HCT116 (cell line): Measurements from ENCODE around the gene CLEC14A. TPM values are rescaled to one million over a fixed set of nuclear protein-coding genes. Genes with fewer than 3 reads are reported as not detected.

Experiments
- ATAC-seq: fragments of 200-7000 bp; cut with Tn5 transposase; 2 replicates; pipeline ENCODE4 v1.9.1; 2020; ENCODE audit warnings: mild to moderate bottlenecking, moderate library complexity
- BruUV-seq: library from RNA; stranded (reverse); fragments of 400-500 nt; replicated peaks from 2 replicates; lab custom pipeline; 2021; lab: Mats Ljungman, UMichigan
- CTCF ChIA-PET: fragments of 300-600 bp; sonication (Branson Sonifier 250); formaldehyde crosslinking; loops from one replicate; lab custom pipeline; 2021; ENCODE audit warnings: antibody characterized with exemption; lab: Charles Lee
- POLR2A ChIA-PET: fragments of 300-600, 350-600 bp; sonication (Branson Sonifier 250); formaldehyde crosslinking; loops from one replicate; lab custom pipeline; 2021; ENCODE audit warnings: antibody characterized with exemption; lab: Charles Lee
- RAD21 ChIA-PET, 2 experiments: fragments of 300-600 bp; sonication (Branson Sonifier 250); formaldehyde crosslinking; loops; one replicate each; lab custom pipeline; 2023; ENCODE audit warnings: low total read pairs in 2 of 2; ENCODE audit not compliant: uncharacterized antibody in 2 of 2, unreplicated experiment in 2 of 2, low non-redundant PET in 1 of 2; lab: Charles Lee
- DNase-seq: peaks from one replicate; pipeline ENCODE4 v3.0.0-alpha.2; 2010; ENCODE audit warnings: low read depth, low spot score
- H2AFZ ChIP-seq: fragments of 200-600 bp; shearing (Covaris generic), sonication (generic); 2 replicates; pipeline ENCODE4 v1.6.1; 2017; ENCODE audit warnings: low read depth, mixed run types, mixed read lengths, antibody characterized with exemption, low read length; ENCODE audit not compliant: poor library complexity, severe bottlenecking
- H3K27ac ChIP-seq: 2 replicates; pipeline ENCODE4 v1.5.1; 2012; ENCODE audit warnings: low read depth, low read length
- H3K27me3 ChIP-seq: fragments of 200-600 bp; sonication (generic); 2 replicates; pipeline ENCODE4 v1.6.1; 2016; ENCODE audit warnings: mixed run types, low read length, mixed read lengths; ENCODE audit not compliant: insufficient read depth
- H3K36me3 ChIP-seq, 2 experiments: fragments of 200-500 bp in 1 of 2; fragments of 200-600 bp in 1 of 2; sonication (Bioruptor generic) in 1 of 2; sonication (generic) in 1 of 2; 2 replicates each; pipeline versions ENCODE4 v1.5.1 to v1.6.1; 2014 to 2016; ENCODE audit warnings: low read length in 2 of 2, inconsistent platforms in 1 of 2, mixed read lengths in 1 of 2, mixed run types in 1 of 2; ENCODE audit not compliant: insufficient read depth in 2 of 2, control insufficient read depth in 1 of 2
- H3K4me1 ChIP-seq, 2 experiments: fragments of 200-600 bp in 1 of 2; sonication (generic) in 1 of 2; 2 replicates each; pipeline versions ENCODE4 v1.5.1 to v1.6.1; 2012 to 2017; ENCODE audit warnings: low read length in 2 of 2, inconsistent platforms in 1 of 2, mild to moderate bottlenecking in 1 of 2, mixed read lengths in 1 of 2, mixed run types in 1 of 2, moderate library complexity in 1 of 2; ENCODE audit not compliant: insufficient read depth in 2 of 2, control insufficient read depth in 1 of 2
- H3K4me2 ChIP-seq: fragments of 200-600 bp; sonication (generic); 2 replicates; pipeline ENCODE4 v1.6.1; 2017; ENCODE audit warnings: mixed run types, low read length, mixed read lengths
- H3K4me3 ChIP-seq, 2 experiments: fragments of 200-600 bp in 1 of 2; sonication (generic) in 1 of 2; replicated peaks in 1 of 2; 2 replicates each; pipeline ENCODE4 v1.5.1; 2011 to 2016; ENCODE audit warnings: low read length in 2 of 2, control low read depth in 1 of 2, low read depth in 1 of 2, mild to moderate bottlenecking in 1 of 2, mixed read lengths in 1 of 2, mixed run types in 1 of 2
- H3K79me2 ChIP-seq: fragments of 200-600 bp; sonication (generic); 2 replicates; pipeline ENCODE4 v1.6.1; 2017; ENCODE audit warnings: mild to moderate bottlenecking, mixed run types, low read length, moderate library complexity, mixed read lengths; ENCODE audit not compliant: insufficient read depth
- H3K9ac ChIP-seq: fragments of 200-600 bp; sonication (generic); 2 replicates; pipeline ENCODE4 v1.6.1; 2016; ENCODE audit warnings: low read length, mixed read lengths
- H3K9me2 ChIP-seq: fragments of 200-600 bp; sonication (generic), shearing (Covaris generic); 2 replicates; pipeline ENCODE4 v1.6.1; 2017; ENCODE audit warnings: mixed run types, mild to moderate bottlenecking, moderate library complexity; ENCODE audit not compliant: insufficient read depth
- H3K9me3 ChIP-seq, 2 experiments: fragments of 200-500 bp in 1 of 2; fragments of 200-600 bp in 1 of 2; sonication (Bioruptor generic) in 1 of 2; sonication (generic) in 1 of 2; 2 replicates each; pipeline ENCODE4 v1.6.1; 2014 to 2017; ENCODE audit warnings: low read length in 2 of 2, mixed read lengths in 2 of 2, inconsistent platforms in 1 of 2, low read depth in 1 of 2, mild to moderate bottlenecking in 1 of 2, mixed run types in 1 of 2, moderate library complexity in 1 of 2; ENCODE audit not compliant: control insufficient read depth in 1 of 2, insufficient read depth in 1 of 2
- H4K20me1 ChIP-seq: fragments of 200-600 bp; sonication (generic), shearing (Covaris generic); 2 replicates; pipeline ENCODE4 v1.6.1; 2017; ENCODE audit warnings: mixed run types, mild to moderate bottlenecking, moderate library complexity; ENCODE audit not compliant: insufficient read depth
- CEBPB ChIP-seq: IDR thresholded peaks from 2 replicates; pipeline ENCODE4 v1.6.1; 2012; ENCODE audit warnings: low read depth
- ELF1 ChIP-seq: IDR thresholded peaks from 2 replicates; pipeline ENCODE4 v1.6.1; 2012; ENCODE audit warnings: low read depth, borderline replicate concordance
- EZH2 ChIP-seq: fragments of 200-600 bp; sonication (generic); IDR thresholded peaks from 2 replicates; pipeline ENCODE4 v1.6.1; 2017; ENCODE audit warnings: antibody characterized with exemption, mixed run types
- JUND ChIP-seq: IDR thresholded peaks from 2 replicates; pipeline ENCODE4 v1.6.1; 2012
- POLR2AphosphoS5 ChIP-seq: IDR thresholded peaks from 2 replicates; pipeline ENCODE4 v1.6.1; 2011; ENCODE audit warnings: mild to moderate bottlenecking, low read depth, low read length, moderate library complexity
- SIN3A ChIP-seq: IDR thresholded peaks from 2 replicates; pipeline ENCODE4 v1.6.1; 2012; ENCODE audit warnings: low read depth
- SP1 ChIP-seq: IDR thresholded peaks from 2 replicates; pipeline ENCODE4 v1.6.1; 2012; ENCODE audit warnings: low read depth
- TCF7L2 ChIP-seq: IDR thresholded peaks from 2 replicates; pipeline ENCODE4 v1.7.0; 2011; ENCODE audit warnings: borderline replicate concordance, inconsistent platforms; ENCODE audit not compliant: insufficient read depth, insufficient read length; ENCODE audit errors: extremely low read depth
- YY1 ChIP-seq: IDR thresholded peaks from 2 replicates; pipeline ENCODE4 v1.6.1; 2011; ENCODE audit warnings: low read length, low read depth, moderate library complexity, mild to moderate bottlenecking; ENCODE audit not compliant: insufficient replicate concordance; ENCODE audit errors: extremely low read depth
- ZFX ChIP-seq: fragments of 450-650 bp; IDR thresholded peaks from 2 replicates; pipeline ENCODE4 v1.6.1; 2017
- ZNF274 ChIP-seq: fragments of 200-500 bp; sonication (Bioruptor generic); IDR thresholded peaks from 2 replicates; pipeline ENCODE4 v1.6.1; 2014; ENCODE audit warnings: mild to moderate bottlenecking, low read depth, low read length, inconsistent platforms
- intact Hi-C: fragments of 100-400 bp; cut with micrococcal nuclease; formaldehyde crosslinking; loops from 2 replicates; pipeline ENCODE4 v1.10.0; 2022
- total RNA-seq: library from RNA; stranded (reverse); gene quantifications from one replicate; pipeline ENCODE4 v1.2.1, GENCODE V29; 2021; ENCODE audit not compliant: unreplicated experiment
- TF ChIP-seq, protein P1 (sequence below), 3 experiments: fragments of 200-600 bp in 1 of 3; sonication (generic) in 1 of 3; IDR thresholded peaks in 2 of 3; conservative IDR thresholded peaks in 1 of 3; 2 replicates each; pipeline ENCODE4 v1.5.1; 2012 to 2017; ENCODE audit warnings: low read depth in 2 of 3, low read length in 2 of 3, antibody characterized with exemption in 1 of 3, borderline replicate concordance in 1 of 3, control low read depth in 1 of 3, mild to moderate bottlenecking in 1 of 3, mixed read lengths in 1 of 3, mixed run types in 1 of 3, moderate library complexity in 1 of 3; ENCODE audit not compliant: insufficient read depth in 1 of 3
- TF ChIP-seq, protein P2 (sequence below): IDR thresholded peaks from 2 replicates; pipeline ENCODE4 v1.6.1; 2012; ENCODE audit warnings: low read depth
- TF ChIP-seq, protein P3 (sequence below): IDR thresholded peaks from 2 replicates; pipeline ENCODE4 v1.6.1; 2011; ENCODE audit warnings: mild to moderate bottlenecking, low read length, moderate library complexity; ENCODE audit not compliant: insufficient replicate concordance; ENCODE audit errors: extremely low read depth
- TF ChIP-seq, protein P4 (sequence below): IDR thresholded peaks from 2 replicates; pipeline ENCODE4 v1.6.1; 2012

Gene CLEC14A
- total RNA-seq, 1 experiment from 2014 or later = 0.10 TPM

DNA sequence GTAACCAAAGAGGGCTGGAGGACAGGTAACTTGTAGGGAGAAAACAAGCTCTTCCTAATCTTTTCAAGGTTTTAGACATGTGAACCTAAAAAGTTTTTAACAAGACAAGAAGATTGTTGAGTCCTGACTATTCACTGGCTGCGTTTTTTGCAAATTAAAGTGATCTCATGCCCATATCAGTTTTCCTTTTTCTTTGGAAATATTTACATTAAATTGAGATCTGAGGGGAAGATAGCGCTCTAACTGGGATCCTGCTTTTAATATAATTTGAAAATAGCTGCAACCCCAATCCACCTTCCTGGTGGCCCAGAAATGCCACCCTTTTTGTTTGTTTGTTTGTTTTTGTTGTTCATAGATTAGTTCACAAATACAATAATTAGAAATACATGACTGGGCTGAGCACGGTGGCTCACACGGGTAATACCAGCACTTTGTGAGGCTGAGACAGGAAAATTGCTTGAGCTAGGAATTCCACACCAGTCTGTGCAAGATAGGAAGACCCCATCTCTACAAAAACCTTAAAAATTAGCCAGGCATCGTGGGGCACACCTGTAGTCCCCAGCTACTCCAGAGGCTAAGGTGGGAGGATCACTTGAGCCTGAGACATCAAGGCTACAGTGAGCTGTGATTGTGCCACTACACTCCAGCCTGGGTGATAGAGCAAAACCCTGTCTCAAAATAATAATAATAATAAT, 50.6 kb downstream of the CLEC14A start:
- CTCF ChIA-PET = no interaction called here
- no peaks in the 10 kb centered on the region for H3K9me2 ChIP-seq
- intact Hi-C loops = no loop called here
- H3K9ac ChIP-seq = no peak overlapping the region
- no peaks in the 10 kb centered on the region for H3K4me1 ChIP-seq
- TF ChIP-seq ZFX (no peak), POLR2AphosphoS5 (no peak), ELF1 (no peak), JUND (no peak), SP1 (no peak), TCF7L2 (no peak), ZNF274 (no peak), YY1 (no peak), SIN3A (no peak), EZH2 (no peak), CEBPB (no peak)
- TF ChIP-seq, protein P1, sequence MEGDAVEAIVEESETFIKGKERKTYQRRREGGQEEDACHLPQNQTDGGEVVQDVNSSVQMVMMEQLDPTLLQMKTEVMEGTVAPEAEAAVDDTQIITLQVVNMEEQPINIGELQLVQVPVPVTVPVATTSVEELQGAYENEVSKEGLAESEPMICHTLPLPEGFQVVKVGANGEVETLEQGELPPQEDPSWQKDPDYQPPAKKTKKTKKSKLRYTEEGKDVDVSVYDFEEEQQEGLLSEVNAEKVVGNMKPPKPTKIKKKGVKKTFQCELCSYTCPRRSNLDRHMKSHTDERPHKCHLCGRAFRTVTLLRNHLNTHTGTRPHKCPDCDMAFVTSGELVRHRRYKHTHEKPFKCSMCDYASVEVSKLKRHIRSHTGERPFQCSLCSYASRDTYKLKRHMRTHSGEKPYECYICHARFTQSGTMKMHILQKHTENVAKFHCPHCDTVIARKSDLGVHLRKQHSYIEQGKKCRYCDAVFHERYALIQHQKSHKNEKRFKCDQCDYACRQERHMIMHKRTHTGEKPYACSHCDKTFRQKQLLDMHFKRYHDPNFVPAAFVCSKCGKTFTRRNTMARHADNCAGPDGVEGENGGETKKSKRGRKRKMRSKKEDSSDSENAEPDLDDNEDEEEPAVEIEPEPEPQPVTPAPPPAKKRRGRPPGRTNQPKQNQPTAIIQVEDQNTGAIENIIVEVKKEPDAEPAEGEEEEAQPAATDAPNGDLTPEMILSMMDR (IDR thresholded peaks at IDR 0.05 in 2 of 3, conservative IDR thresholded peaks at IDR 0.05 in 1 of 3; ENCODE audit: borderline replicate concordance in 1 of 3, insufficient read depth in 1 of 3, low read depth in 2 of 3, low read length in 2 of 3) = no peak
- TF ChIP-seq, protein P2, sequence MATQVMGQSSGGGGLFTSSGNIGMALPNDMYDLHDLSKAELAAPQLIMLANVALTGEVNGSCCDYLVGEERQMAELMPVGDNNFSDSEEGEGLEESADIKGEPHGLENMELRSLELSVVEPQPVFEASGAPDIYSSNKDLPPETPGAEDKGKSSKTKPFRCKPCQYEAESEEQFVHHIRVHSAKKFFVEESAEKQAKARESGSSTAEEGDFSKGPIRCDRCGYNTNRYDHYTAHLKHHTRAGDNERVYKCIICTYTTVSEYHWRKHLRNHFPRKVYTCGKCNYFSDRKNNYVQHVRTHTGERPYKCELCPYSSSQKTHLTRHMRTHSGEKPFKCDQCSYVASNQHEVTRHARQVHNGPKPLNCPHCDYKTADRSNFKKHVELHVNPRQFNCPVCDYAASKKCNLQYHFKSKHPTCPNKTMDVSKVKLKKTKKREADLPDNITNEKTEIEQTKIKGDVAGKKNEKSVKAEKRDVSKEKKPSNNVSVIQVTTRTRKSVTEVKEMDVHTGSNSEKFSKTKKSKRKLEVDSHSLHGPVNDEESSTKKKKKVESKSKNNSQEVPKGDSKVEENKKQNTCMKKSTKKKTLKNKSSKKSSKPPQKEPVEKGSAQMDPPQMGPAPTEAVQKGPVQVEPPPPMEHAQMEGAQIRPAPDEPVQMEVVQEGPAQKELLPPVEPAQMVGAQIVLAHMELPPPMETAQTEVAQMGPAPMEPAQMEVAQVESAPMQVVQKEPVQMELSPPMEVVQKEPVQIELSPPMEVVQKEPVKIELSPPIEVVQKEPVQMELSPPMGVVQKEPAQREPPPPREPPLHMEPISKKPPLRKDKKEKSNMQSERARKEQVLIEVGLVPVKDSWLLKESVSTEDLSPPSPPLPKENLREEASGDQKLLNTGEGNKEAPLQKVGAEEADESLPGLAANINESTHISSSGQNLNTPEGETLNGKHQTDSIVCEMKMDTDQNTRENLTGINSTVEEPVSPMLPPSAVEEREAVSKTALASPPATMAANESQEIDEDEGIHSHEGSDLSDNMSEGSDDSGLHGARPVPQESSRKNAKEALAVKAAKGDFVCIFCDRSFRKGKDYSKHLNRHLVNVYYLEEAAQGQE = no peak
- TF ChIP-seq, protein P3, sequence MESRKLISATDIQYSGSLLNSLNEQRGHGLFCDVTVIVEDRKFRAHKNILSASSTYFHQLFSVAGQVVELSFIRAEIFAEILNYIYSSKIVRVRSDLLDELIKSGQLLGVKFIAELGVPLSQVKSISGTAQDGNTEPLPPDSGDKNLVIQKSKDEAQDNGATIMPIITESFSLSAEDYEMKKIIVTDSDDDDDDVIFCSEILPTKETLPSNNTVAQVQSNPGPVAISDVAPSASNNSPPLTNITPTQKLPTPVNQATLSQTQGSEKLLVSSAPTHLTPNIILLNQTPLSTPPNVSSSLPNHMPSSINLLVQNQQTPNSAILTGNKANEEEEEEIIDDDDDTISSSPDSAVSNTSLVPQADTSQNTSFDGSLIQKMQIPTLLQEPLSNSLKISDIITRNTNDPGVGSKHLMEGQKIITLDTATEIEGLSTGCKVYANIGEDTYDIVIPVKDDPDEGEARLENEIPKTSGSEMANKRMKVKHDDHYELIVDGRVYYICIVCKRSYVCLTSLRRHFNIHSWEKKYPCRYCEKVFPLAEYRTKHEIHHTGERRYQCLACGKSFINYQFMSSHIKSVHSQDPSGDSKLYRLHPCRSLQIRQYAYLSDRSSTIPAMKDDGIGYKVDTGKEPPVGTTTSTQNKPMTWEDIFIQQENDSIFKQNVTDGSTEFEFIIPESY = no peak
- TF ChIP-seq, protein P4, sequence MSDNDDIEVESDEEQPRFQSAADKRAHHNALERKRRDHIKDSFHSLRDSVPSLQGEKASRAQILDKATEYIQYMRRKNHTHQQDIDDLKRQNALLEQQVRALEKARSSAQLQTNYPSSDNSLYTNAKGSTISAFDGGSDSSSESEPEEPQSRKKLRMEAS = no peak
- TF ChIP-seq, all 23 proteins: peak for 0
- no TSS peak for BruUV-seq
- Histone ChIP-seq H4K20me1 (no peaks in the 10 kb centered on the region), H3K36me3 (no peaks in the 10 kb centered on the region), H3K4me3 (no peak overlapping the region), H3K27ac (no peak overlapping the region), H3K4me2 (no peak overlapping the region), H3K9me3 (no peaks in the 10 kb centered on the region), H3K27me3 (no peaks in the 10 kb centered on the region), H3K79me2 (no peaks in the 10 kb centered on the region), H2AFZ (no peak overlapping the region)
- DNase-seq = no peak
- ATAC-seq = no peak
- ChIA-PET RAD21 (no interaction called here), POLR2A (no interaction called here)
